Activated gamma-delta T cell treated with anti-CD3 and anti-CD28 coated beads, Interleukin-2, amount 50 U/mL, for 16 hours (primary cell): ENCODE measurements around the gene APBB2.

Experiments used
- DNase-seq: peaks from one replicate; pipeline ENCODE4 v3.0.0-alpha.2; 2020; ENCODE audit warnings: low read depth

The APBB2 gene

DNA sequence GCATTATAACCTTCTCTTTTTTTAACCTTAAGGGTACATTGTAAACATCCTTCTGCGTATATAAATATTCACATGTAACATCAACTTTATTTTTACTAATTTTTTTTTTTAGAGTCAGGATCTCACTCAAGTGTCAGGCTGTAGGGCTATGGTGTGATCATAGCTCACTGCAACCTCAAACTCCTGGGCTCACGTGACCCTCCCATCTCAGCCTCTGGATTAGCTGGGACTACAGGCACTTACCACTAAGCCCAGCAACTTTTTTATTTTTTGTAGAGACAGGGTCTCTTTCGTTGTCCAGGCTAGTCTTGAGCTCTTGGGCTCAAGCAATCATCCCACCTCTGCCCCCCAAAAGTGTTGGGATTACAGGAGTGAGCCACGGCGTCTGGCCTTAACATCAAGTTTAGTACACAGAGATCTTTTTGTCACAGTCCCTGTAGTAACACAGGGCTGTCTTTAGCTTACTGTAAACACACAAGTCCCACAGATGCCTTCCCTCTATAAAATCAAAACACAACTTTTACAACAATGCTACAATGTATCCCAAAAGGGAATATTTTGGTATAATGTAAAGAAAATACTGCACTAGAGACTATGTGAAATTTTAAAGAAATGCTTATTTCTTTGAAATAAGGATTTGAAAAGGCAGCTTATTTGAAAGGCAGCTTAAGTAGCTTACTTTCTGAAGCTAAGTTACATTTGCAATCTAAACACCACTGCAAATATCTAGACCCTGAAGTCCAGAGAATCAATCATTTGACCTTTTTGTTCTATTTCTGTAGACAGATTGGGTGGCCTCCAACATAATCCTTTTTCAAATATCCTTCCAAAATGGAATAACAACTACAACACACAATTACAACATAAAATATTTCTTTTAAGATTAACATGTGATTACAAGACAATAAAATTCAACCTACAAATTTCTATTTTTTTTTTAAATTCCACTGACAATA lies 116.0 kb downstream of the APBB2 start:
- no peak for DNase-seq

DNA sequence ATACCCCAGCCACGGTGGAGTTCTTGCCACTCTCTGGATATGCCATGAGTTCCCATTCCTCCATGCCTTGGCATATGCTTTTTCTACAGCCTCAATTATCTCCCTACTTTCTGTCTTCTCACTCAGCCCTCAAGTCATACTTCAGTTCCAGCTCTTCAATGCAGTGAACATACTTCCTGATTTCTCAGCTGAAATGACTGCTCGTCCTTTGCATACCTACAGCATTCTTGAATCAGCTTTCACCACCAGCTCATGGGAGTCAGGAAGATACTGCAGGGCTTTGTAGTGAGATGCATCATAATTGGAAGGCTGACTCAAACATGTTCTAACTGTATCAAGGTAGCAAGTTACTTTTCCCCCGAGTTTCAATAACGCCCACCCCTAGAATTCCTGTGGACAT lies 118.4 kb downstream of the APBB2 start:
- no peak for DNase-seq

DNA sequence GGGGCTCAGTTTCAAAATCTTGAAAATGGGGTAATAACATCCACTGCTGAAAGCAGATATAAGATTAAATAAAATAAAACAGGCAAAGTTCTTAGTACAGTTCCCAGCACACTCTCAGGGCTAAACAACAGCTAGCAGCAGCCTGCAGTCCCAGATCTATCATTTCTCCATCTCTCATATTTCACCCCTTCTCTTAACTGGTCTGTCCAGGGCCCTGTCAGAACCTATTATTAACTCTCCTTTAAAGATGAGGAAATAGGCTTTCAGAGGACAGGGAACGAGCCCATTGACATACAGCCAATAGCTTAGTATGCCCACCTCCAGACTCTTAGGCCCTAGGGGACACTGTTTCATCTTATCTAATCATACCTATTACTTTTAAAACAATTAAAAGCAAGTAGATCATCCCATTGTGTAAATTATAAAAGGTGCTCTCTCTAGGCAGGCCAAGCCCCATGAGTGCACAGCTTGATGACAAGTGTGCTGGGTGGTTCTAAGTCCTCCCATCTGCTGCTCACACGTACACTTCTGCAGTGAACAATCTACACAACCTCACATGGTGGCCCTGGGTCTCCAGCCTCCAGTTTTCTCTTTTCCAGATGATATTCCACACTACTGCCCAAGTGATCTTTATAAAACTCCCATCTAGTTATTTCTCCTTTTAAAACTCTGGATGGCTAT lies 119.0 kb downstream of the APBB2 start:
- no peak for DNase-seq

DNA sequence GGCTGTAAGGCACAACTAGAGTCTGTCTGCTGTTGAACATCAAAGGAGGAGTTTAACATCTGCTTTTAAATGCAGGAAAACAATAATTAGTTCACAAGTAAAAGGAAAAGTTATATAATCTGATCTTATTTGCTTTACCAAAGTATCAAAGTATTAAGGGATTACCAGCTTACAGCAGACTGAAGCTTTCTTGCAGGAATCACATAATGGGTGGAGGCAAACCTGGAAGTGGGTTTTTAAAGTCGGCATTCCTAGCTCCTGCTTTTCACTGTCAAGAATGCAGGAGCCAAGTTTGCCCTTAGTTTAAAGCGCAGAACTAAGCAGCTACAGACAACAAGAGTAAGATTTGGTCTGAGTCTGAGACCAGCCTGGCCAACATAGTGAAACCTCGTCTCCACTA lies 122.2 kb downstream of the APBB2 start:
- no peak for DNase-seq

DNA sequence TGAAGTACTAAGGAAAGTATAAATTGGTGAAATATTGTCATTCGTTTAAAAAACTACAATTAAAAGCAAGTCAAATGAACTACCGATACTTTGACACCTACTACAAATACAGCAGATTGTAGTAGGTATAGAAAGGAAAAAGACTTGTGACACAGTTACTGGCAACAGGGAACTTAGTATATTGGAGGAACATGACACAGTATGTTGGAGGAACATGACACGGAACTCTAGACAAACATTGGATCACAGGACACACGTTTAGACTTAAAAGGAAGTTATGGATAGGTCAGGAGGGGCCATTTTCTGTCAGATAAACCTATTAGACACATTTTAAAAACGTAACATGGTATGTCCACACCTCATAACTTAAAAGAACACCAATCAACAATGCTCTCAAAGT lies 132.5 kb downstream of the APBB2 start:
- DNase-seq: no peak

DNA sequence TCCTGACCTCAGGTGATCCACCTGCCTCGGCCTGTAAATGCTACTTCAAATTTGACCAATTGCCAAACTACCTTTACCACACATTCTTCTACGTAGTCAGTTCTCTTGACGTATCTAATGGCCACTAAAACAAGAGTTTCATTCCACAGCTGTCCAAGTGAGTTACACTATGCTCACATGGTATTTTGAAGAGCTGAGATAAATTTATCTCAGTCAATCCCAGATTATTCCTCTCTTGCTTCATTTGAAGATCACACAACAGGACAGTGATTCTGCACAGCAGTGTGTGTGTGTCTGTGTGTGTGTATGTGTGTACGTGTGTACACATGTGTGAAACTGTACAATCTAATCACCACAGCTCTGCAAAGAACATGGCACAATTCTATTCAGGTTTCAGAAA lies 133.4 kb downstream of the APBB2 start:
- no peak for DNase-seq

DNA sequence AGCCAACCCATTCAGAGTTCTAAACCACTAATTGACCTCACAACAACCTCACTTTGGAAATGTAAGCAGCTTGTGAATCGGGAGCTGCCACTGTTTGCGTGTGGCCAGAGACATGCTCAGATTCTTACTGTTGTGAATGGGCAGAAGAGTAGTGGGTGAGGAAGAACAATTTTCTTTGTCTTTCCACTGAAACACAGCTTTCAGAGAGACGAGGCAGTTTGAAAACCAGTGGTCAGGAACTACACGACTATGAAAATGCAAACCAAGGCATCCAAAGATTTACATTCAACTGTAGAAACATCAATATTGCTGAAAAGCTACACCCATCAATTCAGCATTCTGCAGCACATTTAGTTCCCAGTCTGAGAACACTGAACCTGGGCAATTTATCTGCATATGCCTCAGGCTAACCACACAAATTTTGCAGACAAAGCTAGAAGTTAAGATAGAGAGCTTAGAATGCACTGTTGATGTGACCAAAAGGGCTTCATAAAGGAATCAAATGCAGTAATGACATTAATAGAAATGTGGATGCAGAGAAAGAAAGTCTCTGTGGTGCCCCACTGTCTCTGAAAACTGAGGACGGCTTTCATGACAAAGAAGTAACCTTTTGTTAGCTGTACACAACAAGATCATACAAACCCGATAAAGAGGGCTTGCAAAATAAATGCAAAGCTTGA lies 134.3 kb downstream of the APBB2 start:
- no peak for DNase-seq

DNA sequence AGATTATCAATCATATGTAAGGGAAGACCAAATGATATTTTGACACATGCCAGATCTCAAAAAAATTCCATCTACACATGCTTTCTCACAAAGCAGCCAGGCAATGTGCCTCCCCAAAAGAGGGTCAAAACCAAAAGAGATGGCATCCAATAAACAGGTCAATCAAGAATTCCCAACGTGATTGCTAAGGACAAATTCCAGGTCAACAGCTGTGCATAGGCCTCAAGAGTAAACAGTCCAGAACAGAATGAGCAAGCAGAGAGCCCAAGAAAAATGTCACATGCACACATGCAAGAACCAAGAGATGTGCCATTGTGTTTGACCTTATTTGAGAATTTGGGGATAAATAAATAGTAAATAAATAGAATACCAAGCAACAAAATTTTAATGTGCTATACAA lies 136.7 kb downstream of the APBB2 start:
- DNase-seq: no peak

DNA sequence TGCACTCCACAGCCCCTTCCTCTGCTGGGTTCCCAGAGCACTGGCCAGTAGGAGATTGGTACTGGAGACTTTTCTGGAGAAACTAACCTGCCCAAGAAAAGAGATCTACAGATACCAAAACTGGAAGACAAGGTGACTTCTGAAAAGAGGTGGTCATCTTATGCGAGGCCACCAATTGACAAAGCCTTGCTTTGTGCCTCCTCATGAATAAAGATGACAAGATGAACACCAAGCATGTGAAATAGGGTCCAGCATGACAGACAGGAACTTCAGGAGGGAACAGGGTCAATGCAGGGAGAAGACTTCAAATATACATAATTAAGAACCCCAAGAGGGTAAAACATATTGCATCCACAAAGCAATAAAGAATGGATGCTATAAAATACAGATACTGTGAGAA lies 137.9 kb downstream of the APBB2 start:
- DNase-seq: no peak

DNA sequence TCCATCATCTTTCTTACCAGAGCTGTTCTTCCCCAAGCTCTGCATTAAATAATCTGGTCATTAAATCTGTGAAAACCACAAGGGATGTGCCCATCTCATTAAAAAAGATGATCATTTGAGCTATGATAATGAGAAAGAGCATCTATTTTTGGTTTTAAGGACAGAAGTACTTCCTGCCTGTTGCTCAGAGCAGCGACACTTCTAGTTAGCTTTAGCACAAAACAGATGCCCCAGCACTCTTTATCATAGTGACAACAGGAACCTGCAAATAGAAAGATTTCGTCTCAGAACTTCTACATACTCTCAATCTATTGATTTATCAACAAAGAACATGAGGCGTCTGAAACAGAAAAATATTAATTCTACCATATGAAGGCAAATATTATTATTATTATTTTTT lies 140.1 kb downstream of the APBB2 start:
- DNase-seq: no peak

DNA sequence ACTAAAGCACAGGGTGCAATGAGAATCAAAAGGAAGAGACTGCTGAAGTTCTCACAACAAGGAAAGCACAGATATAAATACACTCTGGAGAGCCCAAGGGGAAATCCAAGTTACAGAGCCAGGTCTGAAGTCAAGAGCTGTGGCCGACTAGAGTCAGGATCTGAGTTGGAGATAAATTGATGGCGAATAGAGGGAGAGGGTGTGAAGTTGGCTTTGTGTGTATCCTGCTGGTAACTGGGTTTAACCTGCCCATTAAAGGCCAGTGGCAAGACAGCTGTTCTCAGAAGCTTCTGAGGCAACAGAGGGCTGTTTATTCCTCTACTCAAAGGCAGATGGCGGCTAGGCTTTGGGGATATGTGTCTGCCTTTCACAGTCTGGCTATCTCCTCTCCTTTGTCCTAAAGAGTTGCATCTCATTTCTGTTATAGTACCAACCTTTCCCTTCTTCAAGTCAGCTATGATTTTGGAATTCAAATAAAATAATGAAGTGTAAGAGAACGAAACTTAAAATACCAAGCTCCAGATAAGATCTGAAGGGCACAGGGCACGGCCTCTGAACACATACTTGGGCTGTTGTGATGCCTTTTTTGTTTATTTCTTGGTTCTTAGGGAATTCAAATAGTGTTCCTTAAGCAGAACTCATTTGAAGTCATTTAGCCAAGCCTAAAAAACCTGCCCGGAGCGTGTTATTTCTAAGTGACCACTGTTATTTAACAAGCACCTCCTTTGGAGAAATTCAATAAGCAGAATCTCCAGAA lies 142.1 kb downstream of the APBB2 start:
- no peak for DNase-seq

DNA sequence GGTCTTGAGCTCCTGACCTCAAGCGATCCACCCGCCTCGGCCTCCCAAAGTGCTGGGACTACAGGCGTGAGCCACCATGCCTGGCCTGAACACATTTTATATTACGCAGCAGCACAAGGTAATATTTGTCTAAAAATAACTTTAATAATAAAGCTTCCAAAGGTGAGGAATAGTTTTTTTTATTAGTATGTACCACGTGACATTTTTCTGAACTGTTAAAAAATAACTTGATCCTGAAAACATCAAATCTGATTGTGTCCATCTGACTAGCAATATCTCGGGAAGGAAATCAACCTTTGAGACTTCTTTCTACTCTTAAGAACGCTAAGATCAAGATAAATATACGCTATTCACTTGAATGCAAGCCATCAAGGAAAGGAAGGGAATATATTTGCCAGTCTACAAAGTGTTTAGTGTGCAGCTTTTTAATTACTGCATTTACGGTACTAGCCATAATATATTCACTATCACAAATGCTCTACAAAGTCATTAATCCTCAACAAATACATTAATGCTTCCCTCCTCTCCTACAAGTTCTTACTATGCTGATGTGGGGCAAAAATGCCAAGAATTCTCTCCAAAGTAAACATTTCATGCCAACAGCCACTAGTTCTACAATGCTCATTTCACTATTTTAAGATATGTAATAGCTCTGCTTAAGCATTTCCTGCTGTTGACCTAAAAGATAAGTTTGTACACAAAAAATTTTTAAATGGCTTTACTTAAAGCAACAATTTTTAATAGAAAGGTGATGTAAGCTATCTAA lies 143.6 kb downstream of the APBB2 start:
- no peak for DNase-seq

DNA sequence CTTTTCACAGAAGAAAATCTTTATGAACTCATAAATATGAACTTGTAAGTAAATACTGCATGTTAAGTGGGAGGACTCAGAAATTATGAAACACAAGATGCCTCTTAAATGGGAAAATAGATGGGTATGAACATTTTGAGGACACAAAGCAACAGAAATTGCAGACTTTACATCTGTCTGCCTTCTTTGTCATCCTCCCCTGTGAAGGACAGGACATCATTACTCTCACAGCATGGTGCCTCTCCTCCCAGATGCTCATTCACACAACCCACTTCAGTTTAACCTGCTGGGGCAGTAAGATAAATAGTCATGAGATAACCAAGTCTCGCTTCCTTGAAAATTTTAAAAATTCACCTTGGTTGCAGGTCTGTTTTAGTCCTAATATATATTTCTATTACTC lies 144.5 kb downstream of the APBB2 start:
- no peak for DNase-seq

DNA sequence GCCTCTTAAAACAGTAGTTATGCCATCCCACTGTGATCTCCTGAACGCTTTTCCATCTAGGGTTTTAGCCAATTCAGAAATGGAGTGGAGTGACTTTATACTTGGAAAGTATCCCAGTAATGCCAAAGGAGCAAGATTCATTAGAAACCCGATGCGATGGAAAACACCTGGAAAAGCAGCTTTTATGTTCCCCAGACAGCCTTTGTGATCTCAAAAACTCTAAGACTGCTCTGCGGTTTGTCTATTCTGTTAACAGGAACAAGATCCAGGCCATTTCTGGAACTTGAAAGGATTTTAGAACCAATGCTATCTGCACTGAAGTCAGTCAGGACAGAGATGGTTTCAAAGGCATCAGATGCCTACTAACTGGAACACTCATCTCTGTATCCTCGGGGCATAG lies 145.1 kb downstream of the APBB2 start:
- DNase-seq: no peak

DNA sequence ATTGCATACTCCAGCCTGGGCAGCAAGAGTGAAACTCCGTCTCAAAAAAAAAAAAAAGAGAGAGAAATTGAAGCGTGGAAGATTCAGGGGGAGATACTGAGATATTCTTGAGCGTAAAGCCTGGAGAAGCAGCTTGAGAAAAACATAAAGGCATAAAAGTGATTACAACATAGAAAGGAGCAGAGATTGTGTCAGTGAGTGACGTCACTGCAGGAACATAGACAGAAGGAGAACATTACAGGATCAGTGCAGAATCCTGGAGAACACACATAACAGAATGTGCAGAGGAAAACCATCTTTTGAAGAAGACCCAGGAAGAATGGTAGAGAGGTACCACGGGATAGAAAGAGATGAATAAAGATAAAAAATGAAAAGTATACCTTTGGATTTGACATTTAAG lies 147.0 kb downstream of the APBB2 start:
- no peak for DNase-seq

DNA sequence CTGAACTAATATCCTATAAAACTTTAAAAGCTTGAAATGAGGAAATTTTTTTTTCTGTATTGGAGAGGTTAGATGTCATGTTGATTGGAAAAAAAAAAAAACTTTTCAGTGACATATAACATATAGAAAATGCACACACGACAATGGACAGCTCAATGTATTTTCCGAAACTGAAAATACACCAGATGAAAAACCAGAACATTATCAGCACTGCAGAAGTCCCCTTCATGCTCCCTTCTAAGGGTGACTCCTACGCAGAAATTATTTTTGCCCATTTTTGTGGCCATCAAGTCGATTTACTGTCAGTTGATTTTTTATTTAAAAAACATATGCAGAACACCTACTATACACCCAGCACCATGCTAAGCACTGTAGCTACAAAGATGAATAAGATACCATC lies 148.3 kb downstream of the APBB2 start:
- no peak for DNase-seq

DNA sequence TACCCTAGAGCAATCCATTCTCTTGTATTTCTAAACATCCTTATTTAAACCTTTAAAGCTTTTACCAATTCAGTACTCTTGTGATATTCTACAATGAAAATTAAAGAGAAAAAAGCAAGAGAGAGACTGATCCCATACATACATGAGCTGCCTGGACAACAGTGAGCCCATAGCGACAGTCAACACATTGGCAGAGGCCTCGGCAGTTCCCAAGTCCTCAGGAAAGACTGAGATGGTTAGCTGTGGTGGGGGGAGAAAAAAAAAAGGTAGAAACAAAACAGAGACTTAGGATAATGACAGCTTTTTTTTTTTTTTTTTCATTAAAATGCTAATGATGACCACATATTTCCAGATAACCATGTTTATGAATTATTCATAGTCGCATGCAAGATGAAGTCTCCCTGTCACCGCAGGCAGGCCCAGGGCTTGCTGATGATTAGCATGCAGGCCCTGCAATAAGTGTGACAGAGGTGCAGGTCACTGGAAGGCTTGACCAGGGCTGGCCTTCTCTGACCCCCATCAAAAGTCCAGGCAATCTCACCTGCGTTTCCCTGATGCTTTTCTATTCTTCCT lies 148.8 kb downstream of the APBB2 start:
- DNase-seq: no peak

DNA sequence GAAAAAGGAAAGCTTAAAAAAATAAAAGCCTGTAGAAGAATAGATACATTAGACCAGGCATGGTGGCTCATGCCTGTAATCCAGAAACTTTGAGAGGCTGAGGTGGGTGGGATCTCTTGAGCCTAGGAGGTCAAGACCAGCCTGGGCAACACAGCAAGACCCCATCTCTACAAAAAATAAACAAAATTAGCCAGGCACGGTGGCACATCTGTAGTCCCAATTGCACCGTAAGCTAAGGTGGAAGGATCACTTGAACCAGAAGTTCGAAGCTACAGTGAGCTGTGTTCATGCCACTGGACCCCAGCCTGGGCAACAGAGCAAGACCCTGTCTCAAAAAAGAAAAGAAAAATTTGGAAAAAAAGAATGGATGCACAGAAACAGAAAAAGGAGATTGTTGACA lies 149.4 kb downstream of the APBB2 start:
- no peak for DNase-seq

DNA sequence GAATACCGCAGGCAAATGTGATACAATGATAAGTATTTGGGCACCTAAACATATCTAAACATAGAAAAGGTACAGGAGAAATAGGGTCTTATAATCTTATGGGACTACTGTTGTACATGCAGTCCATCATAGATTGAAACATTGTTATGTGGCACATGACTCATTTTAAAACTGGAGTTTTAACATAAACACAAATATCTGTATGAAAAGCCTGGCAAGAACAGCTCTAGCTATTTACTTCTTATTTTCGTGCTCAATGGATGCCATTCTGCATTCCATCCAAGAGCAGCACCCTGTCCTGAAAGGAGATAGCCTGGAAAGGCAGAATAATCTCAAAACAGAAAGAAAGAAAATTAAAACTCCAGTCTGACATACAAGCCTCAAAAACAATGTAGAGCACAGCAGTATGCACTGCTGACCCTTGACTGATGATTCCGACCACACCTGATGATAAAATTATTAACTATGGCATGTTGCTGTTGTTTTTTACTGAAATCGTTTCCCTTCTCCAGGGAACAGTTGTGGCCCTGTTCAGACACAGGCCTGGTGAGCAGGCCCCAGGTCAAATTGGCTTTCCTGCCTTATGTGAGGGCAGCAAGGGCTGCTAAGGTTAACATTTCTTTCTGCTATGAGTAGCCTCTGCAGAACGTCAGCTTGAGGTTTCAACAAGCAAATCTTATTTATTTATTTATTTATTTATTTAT lies 152.7 kb downstream of the APBB2 start:
- DNase-seq: no peak
